ENCODE data around the gene SEPSECS. TPM values are rescaled to one million over a fixed set of nuclear protein-coding genes. Genes with fewer than 3 reads are reported as not detected.
A peak's percentile ranks its signal among the peaks of the same experiment; 100 is the strongest.

Gene SEPSECS
- 10 to 100 TPM in 2 of 4 donors, 1 to 10 TPM in 2; 4.2 to 21.8 (median 9.6) TPM for total RNA-seq

DNA sequence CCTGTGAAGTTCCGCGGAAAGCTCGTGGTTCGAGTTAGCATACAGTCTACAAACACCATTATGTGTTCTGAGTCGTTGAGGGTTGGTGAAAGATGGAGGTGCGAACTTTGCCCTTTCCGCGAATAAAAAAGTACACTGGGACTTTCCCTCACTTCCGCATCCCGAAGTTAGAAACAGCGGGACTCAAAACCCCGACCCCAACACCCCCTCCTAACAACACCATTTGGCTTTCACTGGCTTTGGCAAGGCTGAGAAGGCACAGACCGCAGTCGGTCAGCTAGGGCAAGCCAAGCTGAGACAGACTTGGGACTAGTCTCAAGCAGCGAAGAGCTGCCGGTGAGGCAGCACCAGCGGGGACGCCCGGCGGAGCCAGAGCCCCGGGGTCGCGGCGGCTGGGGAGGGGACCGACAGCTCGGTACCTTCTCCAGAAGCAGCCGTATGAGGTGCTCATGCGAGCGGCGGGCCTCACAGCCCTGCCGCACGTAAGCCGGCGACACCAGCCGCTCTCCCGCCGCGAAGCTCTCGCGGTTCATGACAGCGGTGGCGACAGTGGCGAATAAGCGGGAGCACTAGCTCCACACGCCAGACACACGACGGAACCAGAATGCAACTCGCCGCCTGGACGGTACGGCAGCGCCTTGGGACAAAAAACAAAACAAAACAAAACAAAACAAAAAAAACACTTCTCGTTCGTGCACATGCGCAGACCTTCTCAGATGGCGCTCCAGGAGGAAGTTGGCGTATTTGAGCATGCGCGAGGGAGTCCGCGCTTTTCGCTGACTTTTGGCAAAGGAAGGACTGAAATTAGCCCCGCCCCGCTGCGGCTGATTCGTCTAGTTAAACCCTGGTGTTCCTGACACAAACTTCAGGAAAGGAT, at the start of gene SEPSECS:
Gene SEPSECS, minus strand, starts transcription at position 613 of the 877 bp plus-strand sequence. Its CDS starts 80 bp downstream, at position 533.
- H3K4me1 ChIP-seq: peaks cover 18% of the 10 kb centered on the region
- H3K27me3 ChIP-seq: no peaks in the 10 kb centered on the region
- H3K27ac ChIP-seq: peak within 1 kb of the TSS; percentile 96
- no peaks in the 10 kb centered on the region for H3K36me3 ChIP-seq
- DNase-seq (ENCODE audit: low spot score in 2 of 2): peak; percentile 99
- WGBS: under 1% methylated on average over 40 of the region's 66 CpGs
- H3K4me3 ChIP-seq: peak within 1 kb of the TSS; percentile 86
- H3K9me3 ChIP-seq: no peaks in the 10 kb centered on the region
- TF ChIP-seq POLR2A (IDR thresholded peaks at IDR 0.05) (peak; percentile 34 to 65), POLR2AphosphoS5 (IDR thresholded peaks at IDR 0.05) (peak; percentile 6 to 75 (median 68)), CTCF (IDR thresholded peaks at IDR 0.05) (no peak), EP300 (IDR thresholded peaks at IDR 0.05) (no peak)

- no peak for DNase-seq (ENCODE audit: low spot score in 2 of 2)
- Histone ChIP-seq H3K9me3 (peaks cover 13% of the 10 kb centered on the region), H3K27ac (no peak overlapping the region), H3K27me3 (no peaks in the 10 kb centered on the region), H3K36me3 (no peaks in the 10 kb centered on the region), H3K4me1 (no peaks in the 10 kb centered on the region), H3K4me3 (no peak overlapping the region)
- TF ChIP-seq POLR2A (IDR thresholded peaks at IDR 0.05) (no peak), EP300 (IDR thresholded peaks at IDR 0.05) (no peak), CTCF (IDR thresholded peaks at IDR 0.05) (no peak), POLR2AphosphoS5 (IDR thresholded peaks at IDR 0.05) (no peak)
- WGBS: 41% methylated on average over 1 of the region's 1 CpG
Observed at GRCh38 chr4:25209702-25210101, 49.5 kb upstream of the SEPSECS start.

DNA sequence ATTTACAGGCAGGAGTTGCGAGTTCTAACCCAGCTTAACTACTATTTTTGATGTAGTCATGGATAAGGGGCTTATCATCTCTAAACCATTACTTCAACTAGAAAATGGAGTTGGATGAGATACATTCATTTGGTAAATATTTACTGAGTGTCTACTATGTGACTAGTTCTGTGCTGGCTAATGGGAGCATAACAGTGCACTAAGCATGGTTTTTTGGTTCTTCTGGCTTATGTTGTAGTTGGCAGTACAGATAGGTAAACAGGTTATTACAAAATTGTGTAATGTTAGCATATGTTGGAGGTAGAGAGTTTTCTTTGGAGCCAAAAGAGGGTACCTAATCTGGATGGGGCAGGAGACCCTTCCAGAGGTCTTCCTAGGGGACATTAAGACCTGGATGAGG, 47.7 kb upstream of the SEPSECS start:
- no peak for DNase-seq (ENCODE audit: low spot score in 2 of 2)
- no peaks in the 10 kb centered on the region for H3K4me1 ChIP-seq
- no peaks in the 10 kb centered on the region for H3K36me3 ChIP-seq
- no peak overlapping the region for H3K27ac ChIP-seq
- H3K4me3 ChIP-seq: no peak overlapping the region
- H3K27me3 ChIP-seq: no peaks in the 10 kb centered on the region
- no peak for TF ChIP-seq EP300 (IDR thresholded peaks at IDR 0.05)
- TF ChIP-seq POLR2AphosphoS5 (IDR thresholded peaks at IDR 0.05): no peak
- TF ChIP-seq CTCF (IDR thresholded peaks at IDR 0.05): no peak
- TF ChIP-seq POLR2A (IDR thresholded peaks at IDR 0.05): no peak
- 92% methylated on average over 1 of the region's 1 CpG for WGBS
- peaks cover 4% of the 10 kb centered on the region for H3K9me3 ChIP-seq

- TF ChIP-seq CTCF (IDR thresholded peaks at IDR 0.05): no peak
- no peak for TF ChIP-seq EP300 (IDR thresholded peaks at IDR 0.05)
- TF ChIP-seq POLR2AphosphoS5 (IDR thresholded peaks at IDR 0.05): no peak
- no peak for TF ChIP-seq POLR2A (IDR thresholded peaks at IDR 0.05)
- H3K27me3 ChIP-seq: no peaks in the 10 kb centered on the region
- 95% methylated on average over 2 of the region's 2 CpGs for WGBS
- no peak for DNase-seq (ENCODE audit: low spot score in 2 of 2)
- no peaks in the 10 kb centered on the region for H3K36me3 ChIP-seq
- H3K9me3 ChIP-seq: no peaks in the 10 kb centered on the region
- no peak overlapping the region for H3K27ac ChIP-seq
- no peak overlapping the region for H3K4me3 ChIP-seq
- H3K4me1 ChIP-seq: no peaks in the 10 kb centered on the region
Observed at GRCh38 chr4:25198713-25199112, 38.5 kb upstream of the SEPSECS start.

DNA sequence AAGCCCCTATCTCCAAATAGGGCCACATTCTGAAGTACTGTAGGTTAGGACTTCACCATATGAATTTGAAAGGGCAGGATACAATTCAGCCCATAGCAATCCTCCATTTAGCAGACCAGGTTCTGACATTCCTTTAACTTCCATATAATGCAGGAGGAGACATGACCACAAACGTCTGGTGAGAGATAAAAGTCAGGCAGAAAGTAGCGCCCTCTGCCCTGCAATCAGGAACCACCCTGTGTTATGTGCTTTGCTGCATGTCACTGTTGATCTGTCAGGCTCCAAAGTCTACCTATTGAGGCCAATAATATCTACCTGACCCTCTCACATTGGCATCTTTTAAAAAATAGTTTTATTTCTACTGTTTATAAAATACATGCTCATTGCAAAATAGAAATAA, 30.2 kb upstream of the SEPSECS start:
- H3K36me3 ChIP-seq: no peaks in the 10 kb centered on the region
- H3K4me1 ChIP-seq: no peaks in the 10 kb centered on the region
- DNase-seq (ENCODE audit: low spot score in 2 of 2): no peak
- 62% methylated on average over 2 of the region's 2 CpGs for WGBS
- H3K27ac ChIP-seq: no peak overlapping the region
- H3K4me3 ChIP-seq: no peak overlapping the region
- H3K9me3 ChIP-seq: no peaks in the 10 kb centered on the region
- no peaks in the 10 kb centered on the region for H3K27me3 ChIP-seq
- TF ChIP-seq CTCF (IDR thresholded peaks at IDR 0.05): no peak
- TF ChIP-seq POLR2A (IDR thresholded peaks at IDR 0.05): no peak
- no peak for TF ChIP-seq EP300 (IDR thresholded peaks at IDR 0.05)
- no peak for TF ChIP-seq POLR2AphosphoS5 (IDR thresholded peaks at IDR 0.05)
